GM18505 (cell line): ENCODE measurements around the gene ULK4.

Experiments
- ATAC-seq: cut with Tn5 transposase; IDR thresholded peaks from one replicate; pipeline ENCODE4 v1.9.1; 2021; ENCODE audit not compliant: unreplicated experiment
- POLR2A ChIP-seq: IDR thresholded peaks from 4 replicates; pipeline ENCODE4 v1.6.1; 2011; ENCODE audit warnings: borderline replicate concordance; ENCODE audit not compliant: insufficient read depth, insufficient read length; ENCODE audit errors: extremely low read depth

Gene ULK4

GRCh38 chr3:41961751-41962679 lies at the start of gene ULK4:
Gene ULK4 (minus strand): TSS chr3:41962103. CDS start chr3:41954759, 7,344 bp downstream.
- peak; percentile 93 for ATAC-seq
- TF ChIP-seq POLR2A, result peak; percentile 68

DNA sequence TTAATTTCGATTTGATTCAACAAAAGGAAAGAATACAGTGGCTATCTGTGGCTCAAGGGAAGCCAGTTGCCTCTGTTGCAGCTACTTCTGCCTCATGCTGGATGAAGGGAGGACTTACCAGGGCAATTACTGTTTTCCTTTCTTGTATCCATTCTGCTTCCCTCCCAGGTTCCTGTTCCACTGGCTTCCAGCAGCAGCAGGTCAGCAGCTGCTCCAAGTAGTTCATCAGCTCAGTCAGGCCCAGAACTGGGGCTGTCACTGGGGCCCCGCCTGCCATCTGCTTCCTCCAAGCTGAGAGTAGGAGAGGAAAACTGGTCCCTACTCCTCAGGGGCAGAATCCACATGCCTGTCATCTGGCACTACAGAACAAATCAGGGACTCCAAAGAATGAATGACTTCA lies 48.6 kb upstream of the ULK4 start:
- no peak for ATAC-seq
- no peak for TF ChIP-seq POLR2A

GRCh38 chr3:42009456-42009855 lies 47.6 kb upstream of the ULK4 start:
- ATAC-seq, result no peak

GRCh38 chr3:42007785-42008184 lies 45.9 kb upstream of the ULK4 start:
- no peak for ATAC-seq
- no peak for TF ChIP-seq POLR2A

More at GRCh38 chr3:42009456-42009855, 47.6 kb upstream of the ULK4 start:
- TF ChIP-seq POLR2A, result no peak

GRCh38 chr3:42005401-42005800 lies 43.5 kb upstream of the ULK4 start:
- no peak for TF ChIP-seq POLR2A
- no peak for ATAC-seq

DNA sequence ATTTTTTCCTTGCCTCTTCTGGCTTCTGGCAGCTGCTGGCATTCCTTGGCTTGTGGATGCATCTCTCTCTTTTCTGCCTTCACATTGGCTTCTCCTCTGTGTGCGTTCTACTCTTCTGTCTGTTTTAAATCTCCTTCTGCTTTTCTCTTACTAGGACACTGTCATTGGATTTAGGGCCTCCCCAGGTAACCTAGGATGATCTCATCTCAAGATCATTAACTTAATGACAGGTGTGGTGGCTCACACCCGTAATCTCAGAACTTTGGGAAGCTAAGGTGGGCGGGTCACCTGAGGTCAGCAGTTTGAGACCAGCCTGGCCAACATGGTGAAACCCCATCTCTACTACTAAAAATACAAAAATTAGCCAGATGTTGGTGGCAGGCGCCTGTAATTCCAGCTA lies 40.9 kb upstream of the ULK4 start:
- no peak for ATAC-seq

GRCh38 chr3:42001777-42002176 lies 39.9 kb upstream of the ULK4 start:
- no peak for ATAC-seq
- no peak for TF ChIP-seq POLR2A

More for the DNA sequence above, 40.9 kb upstream of the ULK4 start:
- no peak for TF ChIP-seq POLR2A

DNA sequence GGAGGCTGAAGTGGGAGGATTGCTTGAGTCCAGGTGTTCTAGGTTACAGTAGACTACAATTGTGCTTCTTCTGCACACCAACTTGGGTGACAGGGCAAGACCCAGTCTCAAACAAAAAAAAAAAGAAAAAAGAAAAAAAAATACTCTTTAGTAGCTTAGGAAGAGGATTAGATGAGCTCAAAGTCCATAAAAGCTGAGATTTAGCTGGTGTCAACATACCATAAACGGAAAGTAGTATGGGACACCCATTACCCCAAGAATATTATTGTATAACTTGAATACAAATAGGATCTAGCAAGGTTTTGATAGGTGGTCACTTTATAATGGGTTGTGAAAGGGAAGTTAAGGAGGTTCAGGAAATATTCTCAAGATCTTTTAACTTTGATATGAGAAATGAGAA lies 38.0 kb upstream of the ULK4 start:
- ATAC-seq, result no peak
- TF ChIP-seq POLR2A, result no peak

DNA sequence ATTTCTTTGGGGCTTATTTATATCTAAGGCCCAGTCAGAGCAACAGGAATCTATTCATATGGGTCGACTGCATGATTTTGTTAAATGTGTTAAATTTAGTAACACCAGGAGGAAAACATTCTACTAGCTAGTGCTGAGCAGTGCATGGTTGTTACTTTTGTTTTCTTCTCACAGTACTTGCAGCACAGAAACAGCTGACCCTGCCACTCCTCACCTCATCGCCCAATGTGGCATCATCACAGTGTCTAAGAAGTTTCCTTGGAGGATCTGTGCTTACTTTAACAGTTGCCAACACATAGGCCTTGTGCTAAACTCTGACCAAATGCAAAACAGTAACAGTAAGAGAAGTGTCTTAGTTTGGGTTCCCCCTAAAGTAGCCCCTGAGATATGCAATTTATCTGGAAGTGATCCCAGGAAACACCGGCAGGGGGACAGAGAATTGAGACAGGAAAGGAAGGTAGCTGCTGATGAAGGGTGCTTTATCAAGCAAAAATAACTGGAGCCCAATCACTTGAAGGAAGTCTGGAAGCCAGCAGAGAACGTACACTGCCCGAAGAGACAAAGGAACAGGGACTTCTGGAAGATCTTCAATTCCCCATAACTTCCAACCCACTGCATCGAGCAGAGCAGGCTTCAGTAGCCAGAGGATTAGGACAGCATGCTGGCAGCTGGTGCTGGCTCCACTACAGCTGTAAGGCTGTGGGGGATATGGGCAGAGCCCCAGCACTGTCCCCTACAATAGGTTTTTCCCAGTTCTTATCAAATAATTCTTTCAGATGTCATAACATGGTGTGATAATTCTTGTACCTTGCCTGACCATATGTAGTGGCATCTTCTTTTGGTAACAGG lies 36.0 kb upstream of the ULK4 start:
- ATAC-seq, result no peak
- TF ChIP-seq POLR2A, result no peak

DNA sequence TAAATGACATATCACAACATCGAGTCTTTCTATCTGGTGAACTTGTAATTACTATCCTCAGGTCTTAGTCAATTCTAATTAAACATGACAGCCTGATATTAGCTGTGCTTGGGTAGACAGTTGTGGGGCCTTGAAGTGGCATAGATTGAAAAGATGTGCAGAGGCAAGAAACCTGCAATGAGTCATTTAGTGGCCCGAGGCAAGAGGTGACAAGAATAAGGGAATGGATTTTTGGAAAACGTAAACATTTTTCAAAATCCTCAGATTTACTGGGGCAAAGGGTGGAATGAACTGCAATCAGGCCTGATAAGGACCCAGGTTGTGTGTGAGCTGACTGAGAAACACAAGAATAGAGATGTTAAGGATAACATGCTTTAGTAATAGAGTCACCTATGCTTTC lies 29.5 kb upstream of the ULK4 start:
- TF ChIP-seq POLR2A, result no peak
- ATAC-seq, result no peak

DNA sequence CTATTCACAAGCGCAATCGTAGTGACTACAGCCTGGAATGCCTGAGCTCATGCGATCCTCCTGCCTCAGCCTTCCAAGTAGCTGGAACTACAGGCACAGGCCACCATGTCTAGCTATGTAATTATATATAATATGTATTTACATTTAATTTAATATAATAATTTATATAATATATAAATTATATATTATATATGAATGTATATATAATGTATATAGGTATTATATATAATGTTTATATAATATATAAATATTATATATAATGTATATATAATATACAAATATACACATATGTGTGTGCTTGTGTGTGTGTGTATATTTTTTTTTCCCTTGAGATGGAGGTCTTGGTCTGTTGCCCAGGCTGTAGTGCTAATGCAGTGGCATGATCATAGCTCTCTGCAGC lies 27.6 kb upstream of the ULK4 start:
- TF ChIP-seq POLR2A, result no peak
- no peak for ATAC-seq

GRCh38 chr3:41987627-41988026 lies 25.7 kb upstream of the ULK4 start:
- TF ChIP-seq POLR2A, result no peak
- no peak for ATAC-seq

GRCh38 chr3:41986561-41986960 lies 24.7 kb upstream of the ULK4 start:
- no peak for TF ChIP-seq POLR2A

More at GRCh38 chr3:41986561-41986960, 24.7 kb upstream of the ULK4 start:
- no peak for ATAC-seq
